ENCODE data around the gene STAT5A. TPM values are rescaled to one million over a fixed set of nuclear protein-coding genes. Genes with fewer than 3 reads are reported as not detected.

STAT5A gene
- total and polyA plus RNA-seq, 2 experiments from 2014 or later: 2.3 to 18.1 TPM

- no peaks in the 10 kb centered on the region for H3K36me3 Mint-ChIP-seq (ENCODE audit: low read depth)
- no peaks in the 10 kb centered on the region for H3K36me3 ChIP-seq (ENCODE audit: insufficient read depth)
- H3K4me3 Mint-ChIP-seq: peak overlapping the region; percentile 72
- peaks cover 12% of the 10 kb centered on the region for H3K27me3 Mint-ChIP-seq (ENCODE audit: insufficient read depth, low read depth, poor library complexity)
- H3K27ac ChIP-seq (ENCODE audit: low read depth): no peak overlapping the region
- H3K4me1 ChIP-seq (ENCODE audit: insufficient read depth): peaks cover 41% of the 10 kb centered on the region
- peak overlapping the region; percentile 97 for H3K4me2 ChIP-seq
- H3K27me3 ChIP-seq (ENCODE audit: insufficient read depth): peaks cover 11% of the 10 kb centered on the region
- peaks cover 12% of the 10 kb centered on the region; the same call in 1 of the 2 replicates for H3F3A ChIP-seq (replicated peaks; ENCODE audit: low read depth)
- no peaks in the 10 kb centered on the region for H3K9me2 ChIP-seq (ENCODE audit: insufficient read depth)
- TF ChIP-seq ZNF331 (CRISPR knock-in tag; IDR thresholded peaks at IDR 0.05; ENCODE audit: low read depth): no peak
- no peak for TF ChIP-seq CREB1 (CRISPR knock-in tag; IDR thresholded peaks at IDR 0.05; ENCODE audit: low read depth)
- TF ChIP-seq, protein P1, sequence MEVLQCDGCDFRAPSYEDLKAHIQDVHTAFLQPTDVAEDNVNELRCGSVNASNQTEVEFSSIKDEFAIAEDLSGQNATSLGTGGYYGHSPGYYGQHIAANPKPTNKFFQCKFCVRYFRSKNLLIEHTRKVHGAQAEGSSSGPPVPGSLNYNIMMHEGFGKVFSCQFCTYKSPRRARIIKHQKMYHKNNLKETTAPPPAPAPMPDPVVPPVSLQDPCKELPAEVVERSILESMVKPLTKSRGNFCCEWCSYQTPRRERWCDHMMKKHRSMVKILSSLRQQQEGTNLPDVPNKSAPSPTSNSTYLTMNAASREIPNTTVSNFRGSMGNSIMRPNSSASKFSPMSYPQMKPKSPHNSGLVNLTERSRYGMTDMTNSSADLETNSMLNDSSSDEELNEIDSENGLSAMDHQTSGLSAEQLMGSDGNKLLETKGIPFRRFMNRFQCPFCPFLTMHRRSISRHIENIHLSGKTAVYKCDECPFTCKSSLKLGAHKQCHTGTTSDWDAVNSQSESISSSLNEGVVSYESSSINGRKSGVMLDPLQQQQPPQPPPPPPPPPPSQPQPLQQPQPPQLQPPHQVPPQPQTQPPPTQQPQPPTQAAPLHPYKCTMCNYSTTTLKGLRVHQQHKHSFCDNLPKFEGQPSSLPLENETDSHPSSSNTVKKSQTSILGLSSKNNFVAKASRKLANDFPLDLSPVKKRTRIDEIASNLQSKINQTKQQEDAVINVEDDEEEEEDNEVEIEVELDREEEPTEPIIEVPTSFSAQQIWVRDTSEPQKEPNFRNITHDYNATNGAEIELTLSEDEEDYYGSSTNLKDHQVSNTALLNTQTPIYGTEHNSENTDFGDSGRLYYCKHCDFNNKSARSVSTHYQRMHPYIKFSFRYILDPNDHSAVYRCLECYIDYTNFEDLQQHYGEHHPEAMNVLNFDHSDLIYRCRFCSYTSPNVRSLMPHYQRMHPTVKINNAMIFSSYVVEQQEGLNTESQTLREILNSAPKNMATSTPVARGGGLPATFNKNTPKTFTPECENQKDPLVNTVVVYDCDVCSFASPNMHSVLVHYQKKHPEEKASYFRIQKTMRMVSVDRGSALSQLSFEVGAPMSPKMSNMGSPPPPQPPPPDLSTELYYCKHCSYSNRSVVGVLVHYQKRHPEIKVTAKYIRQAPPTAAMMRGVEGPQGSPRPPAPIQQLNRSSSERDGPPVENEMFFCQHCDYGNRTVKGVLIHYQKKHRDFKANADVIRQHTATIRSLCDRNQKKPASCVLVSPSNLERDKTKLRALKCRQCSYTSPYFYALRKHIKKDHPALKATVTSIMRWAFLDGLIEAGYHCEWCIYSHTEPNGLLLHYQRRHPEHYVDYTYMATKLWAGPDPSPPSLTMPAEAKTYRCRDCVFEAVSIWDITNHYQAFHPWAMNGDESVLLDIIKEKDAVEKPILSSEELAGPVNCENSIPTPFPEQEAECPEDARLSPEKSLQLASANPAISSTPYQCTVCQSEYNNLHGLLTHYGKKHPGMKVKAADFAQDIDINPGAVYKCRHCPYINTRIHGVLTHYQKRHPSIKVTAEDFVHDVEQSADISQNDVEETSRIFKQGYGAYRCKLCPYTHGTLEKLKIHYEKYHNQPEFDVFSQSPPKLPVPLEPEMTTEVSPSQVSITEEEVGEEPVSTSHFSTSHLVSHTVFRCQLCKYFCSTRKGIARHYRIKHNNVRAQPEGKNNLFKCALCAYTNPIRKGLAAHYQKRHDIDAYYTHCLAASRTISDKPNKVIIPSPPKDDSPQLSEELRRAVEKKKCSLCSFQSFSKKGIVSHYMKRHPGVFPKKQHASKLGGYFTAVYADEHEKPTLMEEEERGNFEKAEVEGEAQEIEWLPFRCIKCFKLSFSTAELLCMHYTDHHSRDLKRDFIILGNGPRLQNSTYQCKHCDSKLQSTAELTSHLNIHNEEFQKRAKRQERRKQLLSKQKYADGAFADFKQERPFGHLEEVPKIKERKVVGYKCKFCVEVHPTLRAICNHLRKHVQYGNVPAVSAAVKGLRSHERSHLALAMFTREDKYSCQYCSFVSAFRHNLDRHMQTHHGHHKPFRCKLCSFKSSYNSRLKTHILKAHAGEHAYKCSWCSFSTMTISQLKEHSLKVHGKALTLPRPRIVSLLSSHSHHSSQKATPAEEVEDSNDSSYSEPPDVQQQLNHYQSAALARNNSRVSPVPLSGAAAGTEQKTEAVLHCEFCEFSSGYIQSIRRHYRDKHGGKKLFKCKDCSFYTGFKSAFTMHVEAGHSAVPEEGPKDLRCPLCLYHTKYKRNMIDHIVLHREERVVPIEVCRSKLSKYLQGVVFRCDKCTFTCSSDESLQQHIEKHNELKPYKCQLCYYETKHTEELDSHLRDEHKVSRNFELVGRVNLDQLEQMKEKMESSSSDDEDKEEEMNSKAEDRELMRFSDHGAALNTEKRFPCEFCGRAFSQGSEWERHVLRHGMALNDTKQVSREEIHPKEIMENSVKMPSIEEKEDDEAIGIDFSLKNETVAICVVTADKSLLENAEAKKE (CRISPR knock-in tag; IDR thresholded peaks at IDR 0.05): no peak
- TF ChIP-seq NANOG (IDR thresholded peaks at IDR 0.05; ENCODE audit: borderline replicate concordance): no peak
- TF ChIP-seq STAT1 (IDR thresholded peaks at IDR 0.05; ENCODE audit: unreplicated experiment): no peak
- peak; percentile 8; the same call in 1 of the 2 replicates for TF ChIP-seq POLR2AphosphoS5 (IDR thresholded peaks at IDR 0.05; ENCODE audit: low read depth)
- peak; percentile 66 for DNase-seq (ENCODE audit: low spot score)
- H2AFZ ChIP-seq: peak overlapping the region; percentile 95
- peaks cover 36% of the 10 kb centered on the region for H3K79me2 ChIP-seq (replicated peaks; ENCODE audit: insufficient read depth)
- 0 out of 2 replicates have a peak, but pooled peaks cover under 1% of the 10 kb centered on the region for H4K20me1 ChIP-seq (replicated peaks; ENCODE audit: insufficient read depth)
- peak overlapping the region; percentile 87 for H3K4me3 ChIP-seq
- no peak overlapping the region for H3K27ac Mint-ChIP-seq
- H3K9me3 Mint-ChIP-seq: no peaks in the 10 kb centered on the region; the same call in 2 of the 3 replicates
- ATAC-seq: peak; percentile 48
- H3K4me1 Mint-ChIP-seq: peaks cover 41% of the 10 kb centered on the region
Measured at GRCh38 chr17:42276609-42277341, 11.5 kb upstream of the STAT5A start.

Data from GM23338 (cell line).